ENCODE measurements around the gene UNC119.

GRCh38 chr17:28545141-28545503 is 7.3 kb downstream of the UNC119 start:
- TF ChIP-seq YY1 (IDR thresholded peaks at IDR 0.05; ENCODE audit: insufficient read depth, insufficient read length) (no peak), SUZ12 (IDR thresholded peaks at IDR 0.05; ENCODE audit: extremely low read depth, insufficient read depth, insufficient read length) (no peak)
